NCI-H1092 (cell line): ENCODE measurements around the gene ZNF79.
A peak's percentile ranks its signal among the peaks of the same experiment; 100 is the strongest.

Source experiments
- DNase-seq: peaks from one replicate; lab custom pipeline; 2025; lab: John Stamatoyannopoulos, UW

Gene ZNF79

DNA sequence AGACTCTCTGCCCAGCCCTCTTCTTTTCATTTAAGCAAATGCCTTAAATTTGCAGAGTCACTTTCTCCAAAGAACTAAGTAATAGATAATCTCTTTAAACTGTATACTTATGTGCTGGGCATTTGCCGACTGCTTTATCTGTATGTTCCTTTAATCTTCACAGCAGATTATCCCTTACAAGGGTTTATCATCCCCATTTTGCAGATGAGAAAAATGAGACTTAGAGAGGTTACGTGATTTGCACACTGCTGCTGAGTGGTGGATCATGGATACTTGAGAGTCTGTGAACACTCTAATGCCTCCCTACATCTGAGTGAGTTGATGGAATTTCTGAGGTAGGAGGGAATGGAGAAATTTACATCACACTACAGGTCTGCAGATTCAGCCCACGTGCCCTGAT, 4.2 kb downstream of the ZNF79 start:
- no peak for DNase-seq

DNA sequence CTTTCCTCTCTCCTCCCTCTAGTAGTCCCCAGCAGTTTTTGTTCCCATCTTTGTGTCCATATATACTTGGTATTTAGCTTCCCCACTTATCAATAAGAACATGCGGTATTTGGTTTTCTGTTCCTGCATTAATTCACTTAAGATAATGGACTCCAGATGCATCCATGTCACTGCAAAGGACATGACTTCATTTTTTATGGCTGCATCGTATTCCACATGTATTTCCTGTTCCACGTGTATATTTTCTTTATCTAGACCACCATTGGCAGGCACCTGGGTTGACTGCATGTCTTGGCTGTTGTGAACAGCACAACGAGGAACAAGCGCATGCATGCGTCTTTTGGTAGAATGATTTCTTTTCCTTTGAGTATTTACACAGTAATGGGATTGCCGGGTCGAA, 6.2 kb downstream of the ZNF79 start:
- DNase-seq, result no peak

GRCh38 chr9:127437497-127438264, 13.5 kb downstream of the ZNF79 start:
- no peak for DNase-seq

GRCh38 chr9:127438394-127438793, 14.2 kb downstream of the ZNF79 start:
- no peak for DNase-seq

GRCh38 chr9:127444283-127444920, 20.2 kb downstream of the ZNF79 start:
- no peak for DNase-seq

DNA sequence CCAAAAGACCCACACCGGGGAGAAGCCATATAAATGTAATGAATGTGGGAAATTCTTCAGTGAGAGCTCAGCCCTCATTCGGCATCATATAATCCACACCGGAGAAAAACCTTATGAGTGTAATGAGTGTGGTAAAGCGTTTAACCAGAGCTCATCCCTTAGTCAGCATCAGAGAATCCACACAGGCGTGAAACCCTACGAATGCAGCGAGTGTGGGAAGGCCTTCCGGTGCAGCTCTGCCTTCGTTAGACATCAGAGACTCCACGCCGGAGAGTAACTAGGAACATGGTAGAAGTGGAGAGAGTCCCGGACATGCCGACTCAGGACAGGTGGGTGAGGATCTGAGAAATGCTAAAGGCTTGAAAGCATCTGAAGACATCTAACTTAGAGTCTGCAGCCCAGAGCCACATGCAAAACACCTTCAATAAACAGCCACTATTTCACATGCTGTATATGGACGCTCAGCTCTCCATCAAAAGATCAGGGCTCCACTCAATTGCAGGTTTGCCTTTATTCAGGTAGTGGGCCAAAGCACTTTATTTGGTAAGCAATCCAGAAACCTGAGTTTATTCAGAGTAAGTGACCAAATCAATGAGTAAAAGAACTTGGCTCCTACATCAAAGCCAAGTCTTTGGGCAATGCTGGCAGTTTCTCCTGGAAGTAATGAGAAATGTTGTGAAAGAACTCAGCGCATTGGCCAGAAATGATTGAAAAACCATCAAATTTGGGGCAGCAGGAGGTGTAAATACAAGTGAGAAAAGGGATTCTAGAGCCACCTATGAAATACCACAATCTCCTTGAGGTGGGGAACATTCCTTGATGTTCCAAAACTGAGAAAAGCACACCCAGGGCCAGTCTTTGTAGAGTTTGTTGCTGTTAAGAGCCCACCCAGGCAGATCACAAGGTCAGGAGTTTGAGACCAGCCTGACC, 21.0 kb downstream of the ZNF79 start:
- DNase-seq, result no peak

GRCh38 chr9:127445851-127446712, 21.9 kb downstream of the ZNF79 start:
- no peak for DNase-seq

GRCh38 chr9:127446713-127447415, 22.7 kb downstream of the ZNF79 start:
- DNase-seq, result no peak

DNA sequence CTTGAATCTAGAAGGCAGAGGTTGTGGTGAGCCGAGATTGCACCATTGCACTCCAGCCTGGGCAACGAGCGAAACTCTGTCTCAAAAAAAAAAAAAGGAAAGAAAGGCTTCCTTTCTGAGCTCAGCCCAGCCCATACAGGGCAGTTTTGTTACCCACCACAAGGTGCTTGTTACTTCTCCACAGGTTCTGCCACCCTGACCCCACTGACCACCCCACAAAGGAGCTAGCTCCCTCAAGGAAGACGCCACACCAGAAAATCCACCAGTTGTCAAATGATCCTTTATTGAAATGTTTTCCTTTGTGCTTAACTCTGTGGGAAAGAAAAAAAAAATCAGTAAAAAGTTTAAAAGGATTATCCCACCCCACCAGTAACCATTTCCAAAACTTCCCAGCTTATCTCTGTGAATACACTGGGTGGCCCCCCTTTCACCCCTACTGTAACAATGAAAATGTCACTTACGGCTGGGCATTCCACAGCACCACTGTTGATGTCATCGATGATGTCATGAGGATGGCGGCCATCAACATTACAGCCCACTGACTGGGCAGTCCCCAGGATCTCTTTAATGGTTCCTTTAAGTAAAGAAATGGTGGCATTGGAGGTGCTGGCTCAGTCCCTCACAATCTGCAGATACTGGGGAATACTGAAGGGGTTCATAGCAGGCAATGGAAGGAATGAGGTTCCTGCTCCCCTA, 23.4 kb downstream of the ZNF79 start:
- no peak for DNase-seq

DNA sequence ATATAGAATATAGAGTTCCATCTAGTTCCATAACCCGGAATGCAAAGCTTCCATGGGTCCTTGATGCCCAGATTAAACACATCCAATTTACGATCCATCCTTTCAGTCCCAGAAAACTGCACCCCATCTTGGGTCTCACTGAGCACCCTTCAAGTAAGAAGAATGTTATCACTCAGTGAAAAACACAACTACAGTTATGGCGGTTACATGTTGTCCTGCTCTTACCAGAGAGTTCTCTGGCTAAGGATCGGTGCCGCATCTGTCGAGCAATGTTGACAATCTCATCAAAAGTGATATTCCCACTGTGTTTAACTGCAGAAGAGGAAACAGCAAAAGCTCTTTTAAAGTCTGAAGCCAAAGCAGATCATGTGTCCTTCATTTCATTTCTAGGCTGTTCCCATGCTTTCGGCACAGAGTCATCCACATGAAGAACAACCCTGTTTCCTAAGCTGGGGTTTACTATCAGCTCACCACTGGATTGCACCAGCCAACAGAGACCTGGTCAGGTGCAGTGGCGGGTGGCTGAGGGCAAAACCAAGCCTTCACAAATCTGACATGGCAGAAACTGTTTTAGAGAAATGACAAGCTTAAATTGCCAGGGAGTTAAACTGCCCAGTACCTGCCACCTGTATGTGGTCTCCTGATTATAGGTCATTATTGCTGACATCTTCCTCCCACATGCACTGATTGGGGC, 24.1 kb downstream of the ZNF79 start:
- DNase-seq, result no peak

- no peak for DNase-seq
Measured at GRCh38 chr9:127449332-127449966, 25.3 kb downstream of the ZNF79 start.

GRCh38 chr9:127450243-127450760, 26.1 kb downstream of the ZNF79 start:
- DNase-seq, result no peak

DNA sequence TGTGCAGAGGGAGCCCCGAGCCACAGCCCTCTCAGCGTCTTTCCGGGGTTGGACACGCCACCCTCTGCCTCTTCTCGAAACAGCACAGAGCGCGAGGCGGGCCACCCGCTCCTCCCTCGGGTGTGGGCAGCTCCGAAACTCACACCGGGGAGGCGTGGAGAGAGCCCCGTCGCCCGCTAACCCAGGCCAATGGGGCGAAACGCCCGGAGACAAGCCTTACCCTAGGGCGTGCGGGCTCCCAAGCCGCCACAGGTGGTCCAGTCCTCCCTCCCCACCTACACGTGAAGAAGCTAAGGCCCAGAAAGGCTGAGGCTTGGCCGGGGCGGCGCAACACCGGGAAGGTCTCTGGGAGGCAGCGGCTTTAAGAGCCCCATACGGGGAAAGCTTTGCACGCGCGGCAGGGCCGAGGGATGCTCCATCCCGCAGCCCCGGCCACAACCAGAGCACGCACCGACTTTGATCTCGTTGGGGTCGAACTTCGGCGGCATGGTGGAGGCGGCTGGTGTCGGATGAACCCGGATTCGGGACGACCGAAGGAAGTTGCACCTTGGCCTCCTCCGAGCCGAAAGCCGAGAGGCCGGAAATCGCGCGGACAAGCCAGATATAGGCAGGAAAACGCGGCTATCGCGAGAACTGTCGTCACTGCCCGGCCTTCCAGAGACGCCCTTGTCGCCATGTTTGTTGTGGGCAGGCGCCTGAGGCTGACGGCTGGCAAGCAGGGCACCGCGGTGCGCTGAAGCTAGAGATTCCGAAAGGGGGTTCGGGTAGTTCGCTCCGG, 26.8 kb downstream of the ZNF79 start, which contains the start of the genes LRSAM1 and RPL12:
TSS of gene LRSAM1 (plus strand) at position 681 of the 778 bp plus-strand sequence. CDS start 3,018 bp downstream, outside the sequence.
TSS of gene RPL12 (minus strand) at position 577 of the 778 bp plus-strand sequence. CDS start at position 488, 89 bp downstream.
- peak; percentile 94 for DNase-seq

- DNase-seq, result no peak
Measured at GRCh38 chr9:127451608-127451857, 27.4 kb downstream of the ZNF79 start.

- DNase-seq, result no peak
Measured at GRCh38 chr9:127451858-127452656, 27.9 kb downstream of the ZNF79 start.

DNA sequence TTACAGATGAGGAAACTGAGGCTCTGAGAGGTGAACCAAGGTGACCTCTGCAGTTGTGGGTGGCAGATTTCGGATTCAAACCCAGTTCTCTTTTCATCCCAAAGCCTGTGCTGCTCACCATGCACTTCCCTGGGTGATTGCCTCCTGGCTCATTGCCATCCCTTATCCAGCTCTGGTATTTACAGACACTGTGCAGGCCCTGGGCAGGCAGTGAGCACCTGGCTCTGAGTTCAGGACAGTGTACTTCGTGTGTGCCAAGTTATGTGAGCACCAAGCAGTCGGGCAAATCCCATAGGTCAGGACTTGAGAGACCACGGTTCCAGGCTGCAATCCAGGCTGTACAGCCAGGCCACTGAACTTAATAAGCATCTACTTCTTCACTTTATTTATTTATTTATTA, 28.5 kb downstream of the ZNF79 start:
- no peak for DNase-seq

DNA sequence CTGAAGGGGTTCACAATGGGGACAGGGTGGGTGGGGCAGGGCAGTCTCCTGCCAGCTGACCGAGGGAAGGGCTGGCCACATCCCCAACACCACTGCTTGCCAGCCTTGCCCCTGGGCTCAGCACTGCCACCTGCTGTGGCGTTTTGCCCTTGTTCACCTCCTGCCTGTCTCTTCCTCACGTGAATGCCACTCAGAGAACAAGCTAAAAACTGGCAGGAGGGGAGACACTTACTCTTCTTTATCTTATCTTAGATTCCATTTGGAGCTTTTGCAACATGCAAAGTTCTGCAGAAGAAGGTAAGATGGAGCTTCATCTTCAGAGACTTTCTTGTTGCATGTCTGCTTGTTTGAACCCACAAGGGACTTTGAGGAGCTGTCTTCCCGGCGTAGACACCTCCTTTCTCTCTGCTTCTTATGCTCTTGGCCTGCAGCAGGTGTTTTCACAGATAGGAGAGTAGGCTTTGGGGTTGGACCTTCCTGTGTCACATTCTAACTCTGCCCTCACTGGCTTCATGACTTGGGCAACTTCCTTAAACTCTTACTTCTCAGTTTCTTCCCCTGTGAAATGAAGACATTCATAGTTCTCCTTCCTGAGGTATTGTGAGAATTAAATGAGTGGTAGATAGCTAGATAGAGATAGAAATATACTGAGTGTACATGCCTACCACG, 31.3 kb downstream of the ZNF79 start:
- DNase-seq, result no peak
